ENCODE data around the gene SOX2.

The SOX2 gene

GRCh38 chr3:181705086-181705480, 6.6 kb upstream of the SOX2 start:
- DNase-seq = no peak

- no peak for DNase-seq
These were observed 3.7 kb upstream of the SOX2 start for GRCh38 chr3:181707980-181708379.

- DNase-seq = peak; percentile 68
These were observed 2.0 kb upstream of the SOX2 start for GRCh38 chr3:181709537-181710279.

GRCh38 chr3:181710345-181711291, 1.1 kb upstream of the SOX2 start:
- no peak for DNase-seq

GRCh38 chr3:181712226-181712552, 464 bp downstream of the SOX2 start:
- DNase-seq = no peak

- no peak for DNase-seq
These were observed 991 bp downstream of the SOX2 start for GRCh38 chr3:181712553-181713279.

- no peak for DNase-seq
These were observed 1.5 kb downstream of the SOX2 start for GRCh38 chr3:181713280-181713647.

GRCh38 chr3:181713676-181714612, 2.2 kb downstream of the SOX2 start:
- DNase-seq = no peak

- DNase-seq = no peak
These were observed 4.0 kb downstream of the SOX2 start for GRCh38 chr3:181715571-181716340.

GRCh38 chr3:181716966-181717365, 5.2 kb downstream of the SOX2 start:
- no peak for DNase-seq

- no peak for DNase-seq
These were observed 5.9 kb downstream of the SOX2 start for GRCh38 chr3:181717549-181718171.

GRCh38 chr3:181718369-181718768, 6.6 kb downstream of the SOX2 start:
- no peak for DNase-seq

GRCh38 chr3:181718987-181719911, 7.5 kb downstream of the SOX2 start:
- DNase-seq = no peak

- DNase-seq = no peak
These were observed 8.4 kb downstream of the SOX2 start for GRCh38 chr3:181719991-181720680.

- DNase-seq = no peak
These were observed 9.5 kb downstream of the SOX2 start for GRCh38 chr3:181721046-181721875.

GRCh38 chr3:181722156-181722555, 10.4 kb downstream of the SOX2 start:
- DNase-seq = no peak

- DNase-seq = no peak
These were observed 11.2 kb downstream of the SOX2 start for GRCh38 chr3:181722766-181723425.

Data from CD4-positive, alpha-beta T cell treated with Interleukin-17A for 4 hours (primary cell).